A549 (cell line): ENCODE data around the gene LRRC2. TPM values are rescaled to one million over a fixed set of nuclear protein-coding genes. Genes with fewer than 3 reads are reported as not detected.
"Not testable (repeated sequence)": the region's sequence is repeated elsewhere in the genome, so short reads cannot be mapped to it uniquely, and the experiment has no call there.

Source experiments
- ATAC-seq, 2 experiments: fragments of 200-7000 bp in 1 of 2; fragments of >200 bp in 1 of 2; cut with Nextera tagmentation in 1 of 2; cut with Tn5 transposase in 1 of 2; 3 replicates each; pipeline versions ENCODE4 v1.8.0 to v1.9.1; 2018 to 2020; ENCODE audit warnings: mild to moderate bottlenecking in 1 of 2, moderate library complexity in 1 of 2
- CTCF ChIA-PET: fragments of 300-600 bp; sonication (Branson Sonifier 250); formaldehyde crosslinking; extraction: SDS; loops from one replicate; lab custom pipeline; 2021; ENCODE audit warnings: antibody characterized with exemption, inconsistent platforms; lab: Yijun Ruan, JAX
- POLR2A ChIA-PET: fragments of 350-600 bp; formaldehyde crosslinking; extraction: SDS; loops from one replicate; lab custom pipeline; 2021; ENCODE audit warnings: antibody characterized with exemption, inconsistent platforms; lab: Yijun Ruan, JAX
- DNase-seq, 2 experiments: peaks; one replicate each; pipeline versions ENCODE4 v3.0.0 to v3.0.0-alpha.2; 2011 to 2016; ENCODE audit warnings: low read depth in 1 of 2, low spot score in 1 of 2
- FAIRE-seq: peaks from 2 replicates; lab custom pipeline; 2011; peaks lifted over from hg19 to GRCh38; lab: Jason Lieb, UNC
- H3K27ac ChIP-seq, 2 experiments: fragments of >200 bp; sonication (Bioruptor Twin); formaldehyde crosslinking; 3 replicates each; pipeline ENCODE4 v1.5.1; 2016 to 2017
- H3K4me1 ChIP-seq: fragments of >200 bp; sonication (Bioruptor Twin); formaldehyde crosslinking; 3 replicates; pipeline ENCODE4 v1.6.1; 2016
- H3K4me2 ChIP-seq: fragments of >200 bp; sonication (Bioruptor Twin); formaldehyde crosslinking; 3 replicates; pipeline ENCODE4 v1.6.1; 2016
- H3K4me3 ChIP-seq: fragments of >200 bp; sonication (Bioruptor Twin); formaldehyde crosslinking; 3 replicates; pipeline ENCODE4 v1.5.1; 2016
- H3K9me3 ChIP-seq: fragments of >200 bp; sonication (Bioruptor Twin); formaldehyde crosslinking; 3 replicates; pipeline ENCODE4 v1.6.1; 2016
- CBX8 ChIP-seq: fragments of 200-600 bp; sonication (generic); IDR thresholded peaks from 2 replicates; pipeline ENCODE4 v1.6.1; 2016
- ELK1 ChIP-seq: fragments of 150-350 bp; IDR thresholded peaks from 2 replicates; pipeline ENCODE4 v1.6.1; 2014; ENCODE audit warnings: low read depth, mild to moderate bottlenecking, low read length
- JUNB ChIP-seq: fragments of >200 bp; sonication (Bioruptor Twin); formaldehyde crosslinking; IDR thresholded peaks from 2 replicates; pipeline ENCODE4 v1.6.1; 2016
- MAZ ChIP-seq: fragments of 150-350 bp; IDR thresholded peaks from 2 replicates; pipeline ENCODE4 v1.6.1; 2014; ENCODE audit warnings: antibody characterized with exemption, low read depth, low read length, borderline replicate concordance
- NPAS2 ChIP-seq: fragments of 250-450 bp; sonication (Bioruptor Pico); IDR thresholded peaks from 2 replicates; pipeline ENCODE4 v1.8.0; 2022; ENCODE audit warnings: mild to moderate bottlenecking, moderate library complexity, borderline replicate concordance
- PHF8 ChIP-seq: fragments of 200-600 bp; sonication (generic); IDR thresholded peaks from 2 replicates; pipeline ENCODE4 v1.6.1; 2016; ENCODE audit warnings: low read depth, mild to moderate bottlenecking, antibody characterized with exemption, moderate library complexity, borderline replicate concordance
- POLR2AphosphoS2 ChIP-seq: conservative IDR thresholded peaks from 2 replicates; pipeline ENCODE4 v1.6.1; 2012; ENCODE audit warnings: low read length, improper control_type of control experiment, inconsistent platforms
- RARB ChIP-seq: fragments of 250-450 bp; sonication (Bioruptor Pico); IDR thresholded peaks from 2 replicates; pipeline ENCODE4 v1.8.0; 2021; ENCODE audit warnings: mild to moderate bottlenecking, moderate library complexity
- SMC3 ChIP-seq: fragments of >200 bp; sonication (Bioruptor Twin); formaldehyde crosslinking; IDR thresholded peaks from 3 replicates; pipeline ENCODE4 v1.6.1; 2018; ENCODE audit warnings: inconsistent platforms
- TFCP2L1 ChIP-seq: fragments of 250-450 bp; sonication (Bioruptor Pico); IDR thresholded peaks from 2 replicates; pipeline ENCODE4 v1.5.0; 2021; ENCODE audit warnings: mild to moderate bottlenecking
- WGBS: methylation state at CpG from one replicate; pipeline ENCODE4 v1.1.6; 2017; ENCODE audit errors: missing lambda C conversion rate; 5-methylcytosine and 5-hydroxymethylcytosine counted together
- polyA plus RNA-seq, 4 experiments: library from polyadenylated mRNA; depleted of rRNA in 3 of 4; stranded (reverse); fragments of >200 nt; fragmentation: RNase III in 1 of 4; extraction: RNeasy Plus Mini Kit Qiagen cat#74134 plus additional on column Dnase treatment in 1 of 4; gene quantifications; 2 replicates in 3 of 4; 3 replicates in 1 of 4; pipeline ENCODE4 v1.2.3, GENCODE V29; 2011 to 2017
- TF ChIP-seq, protein P1 (sequence below): fragments of 250-450 bp; sonication (Bioruptor Pico); IDR thresholded peaks from 2 replicates; pipeline ENCODE4 v1.5.0; 2020; ENCODE audit warnings: low read depth, mild to moderate bottlenecking, moderate library complexity
- TF ChIP-seq, protein P2 (sequence below): fragments of 200-600 bp; sonication (generic); IDR thresholded peaks from 2 replicates; pipeline ENCODE4 v1.6.1; 2016; ENCODE audit warnings: antibody characterized with exemption, mild to moderate bottlenecking, moderate library complexity

LRRC2 gene
- polyA plus RNA-seq, 2 of the 4 experiments (the other 2 are of a cell fraction): not detected

- TF ChIP-seq, protein P1, sequence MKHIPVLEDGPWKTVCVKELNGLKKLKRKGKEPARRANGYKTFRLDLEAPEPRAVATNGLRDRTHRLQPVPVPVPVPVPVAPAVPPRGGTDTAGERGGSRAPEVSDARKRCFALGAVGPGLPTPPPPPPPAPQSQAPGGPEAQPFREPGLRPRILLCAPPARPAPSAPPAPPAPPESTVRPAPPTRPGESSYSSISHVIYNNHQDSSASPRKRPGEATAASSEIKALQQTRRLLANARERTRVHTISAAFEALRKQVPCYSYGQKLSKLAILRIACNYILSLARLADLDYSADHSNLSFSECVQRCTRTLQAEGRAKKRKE (CRISPR knock-in tag): no peak
- TF ChIP-seq SMC3: no peak
Observed at GRCh38 chr3:46551615-46552014, 14.5 kb downstream of the LRRC2 start (continued).

DNA sequence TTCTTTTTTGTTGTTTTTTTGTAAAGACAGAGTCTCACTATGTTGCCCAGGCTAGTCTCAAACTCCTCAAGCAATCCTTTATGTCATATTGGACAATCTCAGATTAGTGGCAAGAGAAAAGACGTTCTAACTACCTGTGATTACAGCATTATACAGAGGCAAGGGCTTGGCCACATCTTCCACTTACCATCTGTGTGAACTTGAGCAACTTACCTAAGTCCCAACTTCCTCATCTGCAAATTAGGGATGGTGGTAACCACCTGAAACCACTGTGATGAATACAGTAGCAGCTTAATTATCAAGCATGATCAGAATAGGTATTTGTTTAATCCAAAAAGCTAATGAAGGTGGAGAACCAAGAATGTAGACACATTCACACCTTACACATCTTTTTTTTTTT lies 16.1 kb downstream of the LRRC2 start:
- ATAC-seq (no peak), FAIRE-seq (no peak), DNase-seq (no peak)
- H3K4me1 ChIP-seq: no peaks in the 10 kb centered on the region
- ChIA-PET POLR2A (no interaction called here), CTCF (interaction anchor here (0.9 to 2.0 kb wide), 4 partner anchors 8 to 81 kb away, joined by 3 to 12 read pairs (median 6); no protein-coding TSS in a partner anchor)
- no peaks in the 10 kb centered on the region for H3K9me3 ChIP-seq
- H3K4me2 ChIP-seq: no peak overlapping the region
- WGBS: 0% methylated on average over 1 of the region's 1 CpG
- no peak overlapping the region for H3K27ac ChIP-seq
- no peak overlapping the region for H3K4me3 ChIP-seq
- TF ChIP-seq PHF8 (no peak), CBX8 (no peak), JUNB (no peak), MAZ (no peak), POLR2AphosphoS2 (no peak), RARB (CRISPR knock-in tag) (no peak), ELK1 (no peak), TFCP2L1 (CRISPR knock-in tag) (no peak)
- TF ChIP-seq, protein P1 (CRISPR knock-in tag): no peak
- TF ChIP-seq, all 56 proteins: peak for 0

DNA sequence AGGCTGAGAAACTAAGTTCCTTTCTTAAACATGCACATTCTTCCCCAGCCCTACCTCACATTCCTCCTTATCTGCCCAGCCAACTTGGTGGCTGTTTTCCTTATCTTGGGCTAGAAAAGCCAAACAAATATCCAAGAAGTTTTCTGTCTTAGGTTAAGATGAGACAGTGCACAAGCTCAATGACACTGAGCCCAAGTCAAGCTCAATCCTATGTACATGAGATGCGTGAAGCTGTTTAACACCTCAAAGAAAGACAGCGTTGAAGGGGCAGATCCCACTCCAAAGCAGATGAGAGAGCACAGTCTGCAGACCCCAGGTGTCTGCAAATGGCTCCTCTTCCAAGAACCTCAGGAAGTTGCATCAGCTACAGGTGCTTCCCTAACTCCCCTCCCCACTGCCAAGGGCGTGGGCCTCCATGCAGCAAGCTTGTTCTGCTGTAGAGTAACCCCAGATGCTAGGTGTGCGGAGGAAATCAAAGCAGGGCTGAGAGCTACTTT lies 16.6 kb downstream of the LRRC2 start:
- Histone ChIP-seq H3K27ac (no peak overlapping the region), H3K9me3 (no peaks in the 10 kb centered on the region), H3K4me3 (no peak overlapping the region), H3K4me2 (no peak overlapping the region), H3K4me1 (no peaks in the 10 kb centered on the region)
- DNase-seq: no peak
- CTCF ChIA-PET: interaction anchor here (0.9 to 2.0 kb wide), 5 partner anchors 9 to 81 kb away, joined by 3 to 12 read pairs (median 4); no protein-coding TSS in a partner anchor
- POLR2A ChIA-PET: no interaction called here
- WGBS: 45% methylated on average over 3 of the region's 4 CpGs
- TF ChIP-seq NPAS2 (CRISPR knock-in tag): no peak
- TF ChIP-seq, protein P2, sequence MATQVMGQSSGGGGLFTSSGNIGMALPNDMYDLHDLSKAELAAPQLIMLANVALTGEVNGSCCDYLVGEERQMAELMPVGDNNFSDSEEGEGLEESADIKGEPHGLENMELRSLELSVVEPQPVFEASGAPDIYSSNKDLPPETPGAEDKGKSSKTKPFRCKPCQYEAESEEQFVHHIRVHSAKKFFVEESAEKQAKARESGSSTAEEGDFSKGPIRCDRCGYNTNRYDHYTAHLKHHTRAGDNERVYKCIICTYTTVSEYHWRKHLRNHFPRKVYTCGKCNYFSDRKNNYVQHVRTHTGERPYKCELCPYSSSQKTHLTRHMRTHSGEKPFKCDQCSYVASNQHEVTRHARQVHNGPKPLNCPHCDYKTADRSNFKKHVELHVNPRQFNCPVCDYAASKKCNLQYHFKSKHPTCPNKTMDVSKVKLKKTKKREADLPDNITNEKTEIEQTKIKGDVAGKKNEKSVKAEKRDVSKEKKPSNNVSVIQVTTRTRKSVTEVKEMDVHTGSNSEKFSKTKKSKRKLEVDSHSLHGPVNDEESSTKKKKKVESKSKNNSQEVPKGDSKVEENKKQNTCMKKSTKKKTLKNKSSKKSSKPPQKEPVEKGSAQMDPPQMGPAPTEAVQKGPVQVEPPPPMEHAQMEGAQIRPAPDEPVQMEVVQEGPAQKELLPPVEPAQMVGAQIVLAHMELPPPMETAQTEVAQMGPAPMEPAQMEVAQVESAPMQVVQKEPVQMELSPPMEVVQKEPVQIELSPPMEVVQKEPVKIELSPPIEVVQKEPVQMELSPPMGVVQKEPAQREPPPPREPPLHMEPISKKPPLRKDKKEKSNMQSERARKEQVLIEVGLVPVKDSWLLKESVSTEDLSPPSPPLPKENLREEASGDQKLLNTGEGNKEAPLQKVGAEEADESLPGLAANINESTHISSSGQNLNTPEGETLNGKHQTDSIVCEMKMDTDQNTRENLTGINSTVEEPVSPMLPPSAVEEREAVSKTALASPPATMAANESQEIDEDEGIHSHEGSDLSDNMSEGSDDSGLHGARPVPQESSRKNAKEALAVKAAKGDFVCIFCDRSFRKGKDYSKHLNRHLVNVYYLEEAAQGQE: no peak
- ATAC-seq: no peak
- no peak for FAIRE-seq

GRCh38 chr3:46548611-46549010 lies 17.5 kb downstream of the LRRC2 start:
- H3K27ac ChIP-seq, POLR2A ChIA-PET, DNase-seq, H3K4me2 ChIP-seq, FAIRE-seq, H3K9me3 ChIP-seq, ATAC-seq, H3K4me1 ChIP-seq, H3K4me3 ChIP-seq: not testable (repeated sequence)
- WGBS: 51% methylated on average over 3 of the region's 3 CpGs
- CTCF ChIA-PET: interaction anchor here (1.0 to 2.0 kb wide), 3 partner anchors 10 to 59 kb away, joined by 4 to 12 read pairs (median 9); no protein-coding TSS in a partner anchor
